Measurements from ENCODE around the gene RASA1. TPM values are rescaled to one million over a fixed set of nuclear protein-coding genes. Genes with fewer than 3 reads are reported as not detected.

The RASA1 gene
- total RNA-seq, 2 donors from 2014 or later: 26.6 to 28.2 TPM

DNA sequence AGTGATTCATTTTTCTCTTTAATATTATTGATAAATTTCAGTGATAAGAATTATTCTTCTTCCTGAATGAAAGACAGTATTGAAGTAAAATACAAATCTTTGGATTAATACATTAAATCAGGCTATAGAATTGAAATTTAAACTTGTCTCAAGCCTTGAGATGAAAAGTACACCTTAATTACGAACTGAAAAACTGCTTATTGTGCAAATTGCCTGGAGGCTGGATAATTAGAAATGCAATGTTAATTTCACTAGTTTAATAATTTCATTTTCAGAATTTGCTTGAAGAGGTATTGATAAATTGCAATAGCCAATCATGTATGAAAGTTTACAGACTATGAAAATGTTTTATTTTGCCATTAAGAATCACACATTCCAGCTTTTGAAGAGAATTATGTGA, 156.1 kb downstream of the RASA1 start:
- H3K4me3 Mint-ChIP-seq: no peak overlapping the region
- H3K27ac Mint-ChIP-seq: no peak overlapping the region
- ATAC-seq (replicated peaks in 1 of 2) (no peak), DNase-seq (no peak)
- peaks cover 0 to 2% of the 10 kb centered on the region in 2 donors for H3K36me3 Mint-ChIP-seq (ENCODE audit: insufficient read depth in 2 of 2)
- H3K4me1 Mint-ChIP-seq (ENCODE audit: low read depth): no peaks in the 10 kb centered on the region
- peaks cover 12% of the 10 kb centered on the region for H3K27me3 Mint-ChIP-seq (ENCODE audit: low read depth)
- peaks cover 0 to 2% of the 10 kb centered on the region in 2 donors for H3K9me3 Mint-ChIP-seq

DNA sequence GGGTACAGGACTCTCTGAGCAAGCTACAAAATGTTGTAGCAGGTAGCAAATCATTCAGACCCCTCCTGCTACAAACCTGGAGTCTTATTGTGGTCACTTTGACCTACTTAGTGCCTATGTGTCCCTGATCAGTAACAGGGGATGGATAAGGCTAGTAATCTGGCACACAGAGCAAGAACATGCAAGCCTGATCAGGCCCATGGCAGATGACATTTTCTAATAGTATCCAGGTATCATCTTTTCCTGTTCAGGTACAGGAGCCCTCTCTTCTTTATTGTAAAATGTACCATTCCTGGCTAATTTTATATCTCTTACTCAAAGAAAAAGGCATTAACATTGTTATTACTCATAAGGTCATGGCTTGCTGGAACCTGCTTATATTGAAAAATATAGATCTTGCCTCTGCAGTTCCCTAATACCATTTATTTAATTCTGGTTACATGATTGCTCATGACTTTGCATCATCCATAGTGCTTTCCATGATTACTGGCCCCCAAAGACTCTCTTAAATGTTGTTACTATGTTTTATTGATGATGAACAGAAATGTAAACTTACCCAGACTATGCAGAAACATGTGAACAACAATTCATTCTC, 163.3 kb downstream of the RASA1 start:
- Mint-ChIP-seq H3K4me1 (ENCODE audit: low read depth) (peaks cover 9% of the 10 kb centered on the region), H3K36me3 (ENCODE audit: insufficient read depth in 2 of 2) (peaks cover 0 to 4% of the 10 kb centered on the region in 2 donors), H3K27me3 (ENCODE audit: low read depth) (peaks cover 18% of the 10 kb centered on the region), H3K27ac (no peak overlapping the region), H3K4me3 (no peak overlapping the region), H3K9me3 (peaks cover 0 to 4% of the 10 kb centered on the region in 2 donors)
- no peak for ATAC-seq (replicated peaks in 1 of 2)
- no peak for DNase-seq

DNA sequence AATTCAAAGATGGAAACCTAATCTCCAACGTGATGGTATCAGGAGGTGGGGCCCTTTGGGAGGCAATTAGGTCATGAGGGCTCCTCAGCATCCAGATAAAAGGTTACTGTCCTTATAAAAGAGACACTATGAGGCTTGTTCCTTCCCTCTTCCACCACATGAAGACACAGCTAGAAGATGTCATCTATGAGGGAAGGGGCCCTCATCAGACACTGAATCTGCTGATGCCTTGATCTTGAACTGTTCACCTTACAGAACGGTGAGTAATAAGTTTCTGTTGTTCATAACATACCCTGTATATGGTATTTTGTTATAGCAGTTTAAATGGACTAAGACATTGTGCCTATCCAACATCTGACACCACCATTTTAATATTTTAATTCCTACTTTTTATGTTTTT, 164.8 kb downstream of the RASA1 start:
- DNase-seq (no peak), ATAC-seq (replicated peaks in 1 of 2) (peak; percentile 85 to 88)
- Mint-ChIP-seq H3K36me3 (ENCODE audit: insufficient read depth in 2 of 2) (peaks cover 0 to 3% of the 10 kb centered on the region in 2 donors), H3K27me3 (ENCODE audit: low read depth) (peaks cover 18% of the 10 kb centered on the region), H3K9me3 (peaks cover 0 to 2% of the 10 kb centered on the region in 2 donors), H3K4me3 (no peak overlapping the region), H3K27ac (no peak overlapping the region), H3K4me1 (ENCODE audit: low read depth) (peaks cover 9% of the 10 kb centered on the region)

DNA sequence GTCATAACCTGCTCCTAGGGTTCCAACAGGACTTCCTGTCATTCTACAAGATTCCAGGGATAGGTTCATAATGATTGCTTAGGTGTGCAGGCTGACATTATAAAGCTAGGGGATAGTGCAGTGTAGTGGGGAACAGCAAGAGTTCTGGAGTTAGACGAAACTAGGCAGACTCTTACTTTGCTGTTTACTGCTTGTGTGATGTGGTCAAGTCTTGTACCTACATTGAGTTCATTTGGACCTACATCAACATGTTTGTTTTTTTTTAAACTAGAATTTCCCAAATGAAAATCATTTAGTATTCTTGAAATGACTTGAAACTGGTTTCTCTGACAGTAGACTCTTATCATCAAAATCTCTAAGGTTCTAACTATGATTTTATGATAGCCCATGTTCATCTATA, 166.3 kb downstream of the RASA1 start:
- peaks cover 0 to 2% of the 10 kb centered on the region in 2 donors for H3K9me3 Mint-ChIP-seq
- H3K4me1 Mint-ChIP-seq (ENCODE audit: low read depth): peaks cover 9% of the 10 kb centered on the region
- DNase-seq (no peak), ATAC-seq (replicated peaks in 1 of 2) (peak; percentile 31 to 65)
- H3K4me3 Mint-ChIP-seq: no peak overlapping the region
- peaks cover 0 to 2% of the 10 kb centered on the region in 2 donors for H3K36me3 Mint-ChIP-seq (ENCODE audit: insufficient read depth in 2 of 2)
- H3K27ac Mint-ChIP-seq: no peak overlapping the region
- H3K27me3 Mint-ChIP-seq (ENCODE audit: low read depth): peaks cover 18% of the 10 kb centered on the region

DNA sequence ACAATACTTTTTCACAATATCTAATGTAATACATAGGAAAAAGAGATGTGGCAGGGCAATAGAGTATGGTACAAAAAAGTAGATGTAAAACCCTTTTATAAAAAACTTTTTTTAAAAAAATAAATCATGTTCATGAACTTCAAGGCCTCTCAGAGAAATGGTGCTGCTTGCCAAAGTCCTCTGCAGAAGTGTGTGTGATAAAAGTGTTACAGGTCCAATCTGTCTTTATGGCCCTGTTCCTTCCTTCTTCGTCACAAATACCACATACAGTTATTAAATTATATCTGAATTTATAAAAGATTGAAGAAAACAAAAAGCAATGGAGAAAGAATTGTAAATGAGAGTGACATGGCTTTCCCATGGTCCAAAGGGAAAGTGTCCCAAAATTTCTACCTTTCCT, 166.8 kb downstream of the RASA1 start:
- ATAC-seq (replicated peaks in 1 of 2) (no peak), DNase-seq (no peak)
- H3K4me1 Mint-ChIP-seq (ENCODE audit: low read depth): peaks cover 9% of the 10 kb centered on the region
- H3K27ac Mint-ChIP-seq: no peak overlapping the region
- peaks cover 0 to 2% of the 10 kb centered on the region in 2 donors for H3K36me3 Mint-ChIP-seq (ENCODE audit: insufficient read depth in 2 of 2)
- H3K4me3 Mint-ChIP-seq: no peak overlapping the region
- H3K27me3 Mint-ChIP-seq (ENCODE audit: low read depth): peaks cover 16% of the 10 kb centered on the region
- peaks cover 0 to 2% of the 10 kb centered on the region in 2 donors for H3K9me3 Mint-ChIP-seq

DNA sequence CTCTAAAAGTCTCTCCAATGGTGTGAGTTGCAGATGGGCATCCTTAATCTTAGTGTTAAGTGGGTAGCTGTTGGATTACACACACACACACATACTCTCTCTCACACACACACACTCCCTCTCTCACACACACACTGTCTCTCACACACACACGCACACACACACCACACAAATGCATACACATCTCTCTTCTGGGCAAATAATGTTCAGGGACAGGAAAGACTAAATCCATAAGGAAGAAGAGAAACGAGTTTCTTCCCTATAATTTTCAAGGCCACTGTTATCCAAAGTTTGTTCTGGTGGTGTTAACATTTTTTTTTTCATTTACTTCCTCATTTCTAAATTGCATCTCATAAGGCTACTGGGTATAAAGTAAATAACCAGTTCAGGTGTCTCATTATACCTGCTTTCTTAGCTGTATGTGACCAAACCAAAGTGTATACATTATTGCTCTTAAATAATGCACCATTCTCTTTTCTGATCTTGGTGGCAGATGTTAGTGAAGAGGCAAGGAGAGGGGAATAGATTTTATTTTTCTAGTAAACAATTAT, 167.5 kb downstream of the RASA1 start:
- Mint-ChIP-seq H3K27me3 (ENCODE audit: low read depth) (peaks cover 19% of the 10 kb centered on the region), H3K4me1 (ENCODE audit: low read depth) (peaks cover 9% of the 10 kb centered on the region), H3K4me3 (no peak overlapping the region), H3K27ac (no peak overlapping the region), H3K9me3 (peaks cover 0 to 3% of the 10 kb centered on the region in 2 donors), H3K36me3 (ENCODE audit: insufficient read depth in 2 of 2) (peaks cover 0 to 2% of the 10 kb centered on the region in 2 donors)
- ATAC-seq (replicated peaks in 1 of 2) (no peak), DNase-seq (no peak)

DNA sequence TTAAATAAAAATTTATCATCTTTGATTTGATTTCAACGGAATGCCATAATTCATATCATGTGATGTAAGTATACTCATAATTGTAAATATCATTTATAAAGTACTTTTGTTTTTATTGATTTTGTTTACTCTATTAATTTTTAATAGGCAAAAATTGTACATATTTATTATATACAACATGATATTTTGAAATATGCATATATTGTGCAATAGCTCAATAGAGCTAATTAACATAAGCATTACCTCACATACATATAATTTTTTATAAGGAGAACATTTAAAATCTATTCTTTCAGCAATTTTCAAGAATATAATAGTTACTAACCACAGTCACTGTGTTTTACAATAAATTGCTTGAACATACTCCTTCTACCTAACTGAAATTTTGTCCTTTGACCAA, 170.0 kb downstream of the RASA1 start:
- ATAC-seq (replicated peaks in 1 of 2): no peak
- no peak overlapping the region for H3K27ac Mint-ChIP-seq

DNA sequence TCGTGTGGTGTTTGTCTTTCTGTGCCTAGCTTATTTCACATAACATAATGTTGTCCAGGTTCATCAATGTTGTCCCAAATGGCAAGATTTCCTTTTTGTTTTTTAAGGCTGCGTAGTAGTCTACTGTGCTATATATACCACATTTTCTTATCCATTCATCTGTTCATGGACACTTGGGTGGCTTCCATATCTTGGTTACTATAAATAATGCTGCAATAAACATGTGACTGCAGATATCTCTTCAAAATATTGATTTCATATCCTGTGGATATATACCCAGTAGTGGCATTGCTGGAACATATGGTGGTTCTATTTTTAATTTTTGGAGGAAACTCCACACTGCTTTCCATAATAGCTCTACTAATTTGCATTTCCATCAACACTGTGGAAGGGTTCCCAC, 170.5 kb downstream of the RASA1 start:
- Mint-ChIP-seq H3K9me3 (peaks cover 0 to 4% of the 10 kb centered on the region in 2 donors), H3K27ac (no peak overlapping the region), H3K4me1 (ENCODE audit: low read depth) (no peaks in the 10 kb centered on the region), H3K4me3 (no peak overlapping the region), H3K36me3 (ENCODE audit: insufficient read depth in 2 of 2) (peaks cover 0 to 2% of the 10 kb centered on the region in 2 donors), H3K27me3 (ENCODE audit: low read depth) (peaks cover 25% of the 10 kb centered on the region)
- no peak for DNase-seq
- ATAC-seq (replicated peaks in 1 of 2): no peak

More for the DNA sequence above, 170.0 kb downstream of the RASA1 start:
- H3K9me3 Mint-ChIP-seq: peaks cover 0 to 4% of the 10 kb centered on the region in 2 donors
- H3K4me3 Mint-ChIP-seq: no peak overlapping the region
- peaks cover under 1% of the 10 kb centered on the region for H3K4me1 Mint-ChIP-seq (ENCODE audit: low read depth)
- H3K27me3 Mint-ChIP-seq (ENCODE audit: low read depth): peaks cover 25% of the 10 kb centered on the region
- no peak for DNase-seq
- H3K36me3 Mint-ChIP-seq (ENCODE audit: insufficient read depth in 2 of 2): peaks cover 0 to 2% of the 10 kb centered on the region in 2 donors

Other genes with a start within 250 kb of the RASA1 start
- 10 to 100 TPM; 58.0 to 64.6 TPM for gene CCNH, start 145.0 kb downstream of the RASA1 start, total RNA-seq

Measured in activated T-cell treated with anti-CD3 and anti-CD28 coated beads, Interleukin-2, amount 50 U/mL, for 72 hours (primary cell).